OCI-LY3 (cell line): ENCODE results near the gene BID.

Experiments used
- H2AFZ ChIP-seq: fragments of 200-600, 300-600 bp; shearing (Covaris generic); 2 replicates; pipeline ENCODE4 v1.6.0; 2014; ENCODE audit warnings: antibody characterized with exemption, low read depth, low read length
- H3K27ac ChIP-seq: fragments of 200-600, 300-600 bp; sonication (generic); 2 replicates; pipeline ENCODE4 v1.5.1; 2014; ENCODE audit warnings: mild to moderate bottlenecking, low read length, moderate library complexity, mixed read lengths
- H3K27me3 ChIP-seq: fragments of 200-600, 300-600 bp; sonication (generic); 2 replicates; pipeline ENCODE4 v1.6.1; 2014; ENCODE audit warnings: low read depth, low read length, mixed read lengths
- H3K36me3 ChIP-seq: fragments of 200-600, 300-600 bp; sonication (generic); replicated peaks from 2 replicates; pipeline ENCODE3; 2014; ENCODE audit warnings: low read depth, low read length, mixed read lengths
- H3K4me1 ChIP-seq: fragments of 300-600, 200-600 bp; sonication (generic); 2 replicates; pipeline ENCODE4 v1.6.1; 2014; ENCODE audit warnings: low read length, mixed read lengths
- H3K4me2 ChIP-seq: fragments of 200-600, 300-600 bp; sonication (generic); 2 replicates; pipeline ENCODE4 v1.6.1; 2014; ENCODE audit warnings: low read length, mixed read lengths
- H3K4me3 ChIP-seq: fragments of 300-600, 200-600 bp; sonication (generic); 2 replicates; pipeline ENCODE4 v1.5.1; 2014; ENCODE audit warnings: antibody characterized with exemption, mild to moderate bottlenecking, low read length, moderate library complexity
- H3K79me2 ChIP-seq: fragments of 300-600, 200-600 bp; shearing (Covaris generic); 2 replicates; pipeline ENCODE4 v1.6.1; 2014; ENCODE audit warnings: mild to moderate bottlenecking, low read length, mixed read lengths
- H3K9ac ChIP-seq: fragments of 300-600, 200-600 bp; shearing (Covaris generic); 2 replicates; pipeline ENCODE4 v1.6.0; 2014; ENCODE audit warnings: mild to moderate bottlenecking, low read length, moderate library complexity
- H3K9me3 ChIP-seq: fragments of 200-600, 300-600 bp; shearing (Covaris generic); 2 replicates; pipeline ENCODE4 v1.6.1; 2014; ENCODE audit warnings: low read length, mixed read lengths; ENCODE audit not compliant: insufficient read depth
- H4K20me1 ChIP-seq: fragments of 200-600, 300-600 bp; sonication (generic); 2 replicates; pipeline ENCODE4 v1.6.1; 2016; ENCODE audit warnings: low read length, mixed read lengths; ENCODE audit not compliant: insufficient read depth
- EZH2phosphoT487 ChIP-seq: fragments of 200-600 bp; shearing (Covaris generic); IDR thresholded peaks from 2 replicates; pipeline ENCODE4 v1.6.1; 2018; ENCODE audit warnings: antibody characterized with exemption, mixed run types, low read depth
- TF ChIP-seq, protein P1 (sequence below): fragments of 200-600, 300-600 bp; sonication (generic); IDR thresholded peaks from 2 replicates; pipeline ENCODE4 v1.5.1; 2014; ENCODE audit warnings: antibody characterized with exemption, low read length, low read depth

BID gene

DNA sequence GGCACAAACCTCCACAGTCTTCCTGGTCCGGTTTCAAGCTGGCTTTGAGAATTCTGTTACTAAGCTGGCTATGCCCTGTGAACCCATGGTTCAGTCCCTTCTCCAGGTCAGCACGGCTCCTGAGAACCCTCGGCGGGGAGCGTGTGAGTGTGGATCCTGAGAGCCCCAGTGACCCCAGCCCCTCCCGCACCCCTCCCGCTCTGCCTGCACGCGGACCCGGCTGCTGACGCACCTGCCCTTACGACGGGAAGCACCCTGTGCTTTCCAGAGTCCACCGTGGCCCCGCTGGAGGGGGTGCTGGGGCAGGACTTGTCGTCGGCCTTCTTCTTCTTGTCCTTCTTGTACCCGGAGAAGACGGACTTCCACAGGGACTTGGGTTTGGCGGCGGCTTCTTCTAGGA, 42.8 kb upstream of the BID start:
- Histone ChIP-seq H3K36me3 (peaks cover 70% of the 10 kb centered on the region), H3K9ac (no peak overlapping the region), H4K20me1 (no peaks in the 10 kb centered on the region), H3K9me3 (no peaks in the 10 kb centered on the region), H3K4me1 (no peaks in the 10 kb centered on the region), H3K27me3 (no peaks in the 10 kb centered on the region), H3K79me2 (no peaks in the 10 kb centered on the region), H3K4me2 (no peak overlapping the region), H3K4me3 (no peak overlapping the region), H2AFZ (no peak overlapping the region), H3K27ac (no peak overlapping the region)
- TF ChIP-seq, protein P1, sequence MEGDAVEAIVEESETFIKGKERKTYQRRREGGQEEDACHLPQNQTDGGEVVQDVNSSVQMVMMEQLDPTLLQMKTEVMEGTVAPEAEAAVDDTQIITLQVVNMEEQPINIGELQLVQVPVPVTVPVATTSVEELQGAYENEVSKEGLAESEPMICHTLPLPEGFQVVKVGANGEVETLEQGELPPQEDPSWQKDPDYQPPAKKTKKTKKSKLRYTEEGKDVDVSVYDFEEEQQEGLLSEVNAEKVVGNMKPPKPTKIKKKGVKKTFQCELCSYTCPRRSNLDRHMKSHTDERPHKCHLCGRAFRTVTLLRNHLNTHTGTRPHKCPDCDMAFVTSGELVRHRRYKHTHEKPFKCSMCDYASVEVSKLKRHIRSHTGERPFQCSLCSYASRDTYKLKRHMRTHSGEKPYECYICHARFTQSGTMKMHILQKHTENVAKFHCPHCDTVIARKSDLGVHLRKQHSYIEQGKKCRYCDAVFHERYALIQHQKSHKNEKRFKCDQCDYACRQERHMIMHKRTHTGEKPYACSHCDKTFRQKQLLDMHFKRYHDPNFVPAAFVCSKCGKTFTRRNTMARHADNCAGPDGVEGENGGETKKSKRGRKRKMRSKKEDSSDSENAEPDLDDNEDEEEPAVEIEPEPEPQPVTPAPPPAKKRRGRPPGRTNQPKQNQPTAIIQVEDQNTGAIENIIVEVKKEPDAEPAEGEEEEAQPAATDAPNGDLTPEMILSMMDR: no peak
- TF ChIP-seq EZH2phosphoT487: no peak

DNA sequence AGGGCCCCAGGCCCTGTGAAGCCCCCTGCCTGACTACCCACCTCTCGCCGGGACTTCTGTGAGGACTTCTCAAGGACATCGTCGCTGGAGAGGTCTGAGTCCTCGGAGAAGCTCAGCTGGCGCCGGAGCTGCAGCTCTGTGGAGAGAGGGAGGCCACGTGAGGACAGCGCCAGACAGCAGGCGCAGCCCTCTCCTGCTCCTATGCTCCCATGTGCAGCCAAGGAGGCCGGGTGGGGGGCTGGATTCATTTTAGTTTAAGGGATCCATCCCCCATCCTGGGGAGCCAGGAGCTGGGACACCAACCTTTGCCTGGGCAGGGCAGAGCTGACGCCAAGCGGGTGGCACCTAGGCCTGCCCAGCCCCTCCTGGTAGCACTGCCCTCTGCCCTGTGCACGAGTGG, 42.4 kb upstream of the BID start:
- no peak overlapping the region for H3K9ac ChIP-seq
- no peak overlapping the region for H2AFZ ChIP-seq
- no peaks in the 10 kb centered on the region for H3K9me3 ChIP-seq
- H3K4me1 ChIP-seq: no peaks in the 10 kb centered on the region; the same call in 1 of the 2 replicates
- no peak overlapping the region for H3K27ac ChIP-seq
- no peaks in the 10 kb centered on the region for H4K20me1 ChIP-seq
- no peak overlapping the region for H3K4me3 ChIP-seq
- no peak overlapping the region for H3K4me2 ChIP-seq
- H3K36me3 ChIP-seq: peaks cover 70% of the 10 kb centered on the region
- no peaks in the 10 kb centered on the region for H3K79me2 ChIP-seq
- TF ChIP-seq EZH2phosphoT487: no peak
- TF ChIP-seq, protein P1: no peak
- H3K27me3 ChIP-seq: no peaks in the 10 kb centered on the region

GRCh38 chr22:17815703-17816254, 41.5 kb upstream of the BID start:
- H3K4me2 ChIP-seq: no peak overlapping the region
- no peak overlapping the region for H3K4me3 ChIP-seq
- H4K20me1 ChIP-seq: no peaks in the 10 kb centered on the region
- no peak overlapping the region for H3K27ac ChIP-seq
- TF ChIP-seq EZH2phosphoT487: no peak
- TF ChIP-seq, protein P1: no peak
- H3K36me3 ChIP-seq: peaks cover 72% of the 10 kb centered on the region
- no peaks in the 10 kb centered on the region for H3K27me3 ChIP-seq
- no peak overlapping the region for H3K9ac ChIP-seq
- no peaks in the 10 kb centered on the region for H3K79me2 ChIP-seq
- H3K4me1 ChIP-seq: peaks cover 8% of the 10 kb centered on the region
- H3K9me3 ChIP-seq: no peaks in the 10 kb centered on the region
- H2AFZ ChIP-seq: no peak overlapping the region

- no peak overlapping the region for H3K9ac ChIP-seq
- peaks cover 17% of the 10 kb centered on the region for H3K4me1 ChIP-seq
- H4K20me1 ChIP-seq: no peaks in the 10 kb centered on the region
- H3K27ac ChIP-seq: no peak overlapping the region
- peaks cover 77% of the 10 kb centered on the region for H3K36me3 ChIP-seq
- no peak overlapping the region for H3K4me3 ChIP-seq
- H2AFZ ChIP-seq: no peak overlapping the region
- no peaks in the 10 kb centered on the region for H3K27me3 ChIP-seq
- no peaks in the 10 kb centered on the region for H3K79me2 ChIP-seq
- H3K9me3 ChIP-seq: no peaks in the 10 kb centered on the region
- TF ChIP-seq, protein P1: no peak
- TF ChIP-seq EZH2phosphoT487: no peak
- no peak overlapping the region for H3K4me2 ChIP-seq
These were observed 40.6 kb upstream of the BID start for GRCh38 chr22:17814830-17815229.
